ENCODE results near the gene NUP37.

DNA sequence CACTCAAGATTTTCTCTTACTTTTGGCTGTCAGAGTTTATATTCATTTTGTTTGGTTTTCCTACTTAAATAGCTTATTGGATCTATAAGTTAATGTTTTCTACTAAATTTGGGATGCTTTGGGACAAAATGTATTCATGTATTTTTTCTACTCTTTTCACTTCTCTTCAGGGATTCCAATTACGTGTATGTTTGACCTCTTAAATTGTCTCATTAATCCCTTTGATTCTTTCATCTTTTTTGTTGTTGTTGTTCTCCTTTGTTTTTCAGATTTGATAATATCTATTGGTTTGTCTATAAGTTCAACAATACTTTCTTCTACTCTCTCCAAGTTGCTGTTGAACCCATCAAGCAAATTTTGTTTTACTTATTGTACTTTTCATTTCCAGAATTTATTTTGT is 43.5 kb upstream of the NUP37 start:
- TF ChIP-seq, protein P1, sequence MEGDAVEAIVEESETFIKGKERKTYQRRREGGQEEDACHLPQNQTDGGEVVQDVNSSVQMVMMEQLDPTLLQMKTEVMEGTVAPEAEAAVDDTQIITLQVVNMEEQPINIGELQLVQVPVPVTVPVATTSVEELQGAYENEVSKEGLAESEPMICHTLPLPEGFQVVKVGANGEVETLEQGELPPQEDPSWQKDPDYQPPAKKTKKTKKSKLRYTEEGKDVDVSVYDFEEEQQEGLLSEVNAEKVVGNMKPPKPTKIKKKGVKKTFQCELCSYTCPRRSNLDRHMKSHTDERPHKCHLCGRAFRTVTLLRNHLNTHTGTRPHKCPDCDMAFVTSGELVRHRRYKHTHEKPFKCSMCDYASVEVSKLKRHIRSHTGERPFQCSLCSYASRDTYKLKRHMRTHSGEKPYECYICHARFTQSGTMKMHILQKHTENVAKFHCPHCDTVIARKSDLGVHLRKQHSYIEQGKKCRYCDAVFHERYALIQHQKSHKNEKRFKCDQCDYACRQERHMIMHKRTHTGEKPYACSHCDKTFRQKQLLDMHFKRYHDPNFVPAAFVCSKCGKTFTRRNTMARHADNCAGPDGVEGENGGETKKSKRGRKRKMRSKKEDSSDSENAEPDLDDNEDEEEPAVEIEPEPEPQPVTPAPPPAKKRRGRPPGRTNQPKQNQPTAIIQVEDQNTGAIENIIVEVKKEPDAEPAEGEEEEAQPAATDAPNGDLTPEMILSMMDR (conservative IDR thresholded peaks at IDR 0.05; ENCODE audit: low read length), result no peak
- TF ChIP-seq EZH2phosphoT487 (IDR thresholded peaks at IDR 0.05; ENCODE audit: borderline replicate concordance), result no peak
